ENCODE measurements around the gene SCNN1A. TPM values are rescaled to one million over a fixed set of nuclear protein-coding genes. Genes with fewer than 3 reads are reported as not detected.
A peak's percentile ranks its signal among the peaks of the same experiment; 100 is the strongest.

The SCNN1A gene
- total RNA-seq, 2 donors from 2014 or later, result 1.9 to 3.3 TPM

- no peak for DNase-seq (ENCODE audit: low spot score)
These were observed 61.9 kb downstream of the SCNN1A start for GRCh38 chr12:6313326-6313940.

DNA sequence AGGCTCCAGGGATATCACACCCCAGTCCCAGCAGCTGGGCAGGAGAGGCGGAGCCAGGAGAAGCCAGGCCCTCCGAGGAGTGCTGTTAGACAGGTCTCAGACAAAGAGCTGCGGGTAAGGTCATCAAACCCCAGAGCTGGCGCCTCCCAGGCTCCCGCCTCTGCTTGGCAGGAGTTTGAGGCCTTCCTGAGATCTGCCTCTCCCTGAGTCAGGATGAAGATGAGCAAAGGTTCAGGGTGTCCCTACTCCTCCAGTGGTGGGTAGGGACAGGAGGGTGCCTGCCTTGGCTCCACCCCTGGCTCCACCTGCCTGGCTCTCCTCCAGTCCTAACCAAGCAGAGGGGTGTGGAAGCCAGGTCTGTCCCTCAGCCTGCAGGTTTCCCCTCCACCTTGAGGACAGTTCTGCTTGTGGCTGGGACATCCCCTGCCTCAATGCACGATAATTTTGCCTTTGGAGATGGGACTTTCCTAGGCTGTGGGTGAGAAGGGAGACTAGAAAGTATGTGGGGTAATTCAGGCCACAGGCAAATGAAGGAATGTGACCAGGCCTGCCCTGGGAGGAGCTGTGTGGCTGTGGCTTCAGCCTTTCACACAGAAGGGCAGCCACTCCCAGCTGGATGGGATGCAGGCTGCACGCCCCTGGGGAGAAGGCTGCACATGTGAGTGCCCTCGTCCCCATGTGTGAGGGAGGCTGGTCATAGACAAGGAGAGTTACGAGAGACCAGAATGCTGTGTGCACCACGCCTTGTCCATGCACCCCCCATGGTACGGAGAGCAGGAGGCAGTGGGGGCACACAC is 62.6 kb downstream of the SCNN1A start:
- DNase-seq (ENCODE audit: low spot score), result no peak
- intact Hi-C loops (cut with DNase I), result no loop called here

More at GRCh38 chr12:6313326-6313940, 61.9 kb downstream of the SCNN1A start:
- intact Hi-C loops (cut with DNase I), result no loop called here

DNA sequence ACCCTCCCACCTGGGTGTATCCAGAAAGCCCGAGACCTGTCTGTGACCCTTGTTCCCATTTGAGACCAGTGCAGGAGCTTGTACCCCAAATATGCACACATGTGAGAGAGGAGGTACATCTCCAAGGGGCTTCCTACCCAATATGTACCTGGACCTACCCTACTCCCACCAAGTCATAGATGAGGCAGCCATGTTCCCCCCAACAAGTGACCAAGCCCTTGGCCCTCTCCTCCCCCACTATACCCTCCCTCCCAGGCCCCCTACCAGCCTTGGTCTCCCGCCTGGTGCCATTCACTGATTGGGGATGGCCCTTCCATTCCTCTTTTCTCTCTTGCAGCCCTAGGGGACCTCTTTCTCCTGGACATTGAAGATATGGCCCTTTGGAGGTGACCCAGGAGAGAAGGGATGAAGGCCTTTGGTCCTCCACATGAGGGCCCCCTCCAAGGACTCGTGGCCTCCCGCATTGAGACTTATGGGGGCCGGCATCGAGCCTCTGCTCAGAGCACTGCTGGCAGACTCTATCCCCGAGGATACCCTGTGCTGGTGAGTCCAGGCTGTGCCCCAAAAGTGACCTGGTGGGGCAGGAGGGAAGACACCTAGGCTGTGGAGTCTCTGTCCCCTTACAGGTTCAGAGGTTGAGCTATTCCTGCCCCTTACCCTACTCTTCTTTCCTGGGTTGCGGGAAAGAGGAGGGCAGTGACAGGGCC is 63.4 kb downstream of the SCNN1A start:
- intact Hi-C loops (cut with DNase I), result no loop called here
- no peak for DNase-seq (ENCODE audit: low spot score)

DNA sequence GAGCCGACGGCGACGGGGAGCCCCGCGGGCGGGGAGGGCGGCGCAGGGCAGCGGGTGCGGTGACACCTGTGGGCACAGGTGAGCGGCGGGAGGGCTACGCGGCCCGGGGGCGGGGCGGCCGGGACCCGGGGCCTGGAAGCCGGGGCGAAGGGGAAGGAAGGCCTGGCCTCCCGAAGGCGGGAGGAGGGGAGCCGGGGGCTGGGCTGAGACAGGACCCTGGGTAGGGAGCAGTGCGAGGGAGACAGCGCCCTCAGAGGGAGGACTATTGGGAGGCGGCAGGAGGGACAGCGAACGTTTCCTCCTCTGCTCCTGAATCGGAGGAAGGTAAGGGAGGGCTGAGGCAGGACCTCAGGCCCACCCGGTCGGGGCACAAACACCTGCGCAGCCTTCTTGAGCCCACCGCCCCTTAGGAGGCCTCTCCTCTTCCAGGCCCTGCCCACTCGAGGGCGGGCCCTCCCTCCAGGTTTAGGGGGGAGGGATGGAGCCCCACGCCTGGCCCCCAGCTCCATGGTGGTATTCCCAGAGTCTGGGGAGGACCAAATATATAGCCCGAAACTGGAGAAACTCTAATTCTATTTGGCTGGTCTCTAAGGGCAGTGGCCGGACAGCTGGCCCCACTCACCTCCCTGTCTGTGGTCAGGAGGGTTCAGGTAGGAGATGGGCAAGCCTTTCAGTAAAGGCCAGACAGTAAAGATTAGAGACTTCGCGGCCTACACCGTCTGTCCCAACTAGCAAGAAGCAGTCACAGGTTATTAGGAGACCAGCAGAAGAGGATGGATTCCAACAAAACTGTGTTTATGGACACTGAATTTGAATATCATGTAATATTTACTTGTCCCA is 64.4 kb downstream of the SCNN1A start:
- DNase-seq (ENCODE audit: low spot score), result no peak
- intact Hi-C loops (cut with DNase I), result no loop called here

DNA sequence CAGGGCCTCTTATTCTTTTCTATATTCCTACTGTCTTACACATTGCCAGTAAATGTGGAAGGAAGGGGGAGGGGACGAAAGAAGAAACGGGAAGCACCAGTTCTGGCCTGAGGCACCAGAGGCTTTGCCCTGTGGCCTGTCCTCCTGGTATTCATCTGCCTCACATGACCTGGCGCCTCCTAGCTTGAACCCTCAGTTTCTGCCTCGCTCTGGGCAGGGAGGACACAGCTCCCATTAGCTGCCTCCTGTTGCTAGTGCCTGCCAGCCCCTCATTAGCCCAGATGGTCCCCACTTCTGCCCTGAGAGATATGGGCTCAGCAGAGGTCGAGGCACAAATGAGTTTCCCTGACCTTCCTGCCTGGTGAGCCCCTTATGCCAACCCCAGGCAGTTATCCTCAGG is 67.8 kb downstream of the SCNN1A start:
- intact Hi-C loops (cut with DNase I), result no loop called here
- DNase-seq (ENCODE audit: low spot score), result peak; percentile 80

GRCh38 chr12:6306599-6307220 is 68.7 kb downstream of the SCNN1A start:
- intact Hi-C loops (cut with DNase I), result no loop called here
- DNase-seq (ENCODE audit: low spot score), result peak; percentile 76

DNA sequence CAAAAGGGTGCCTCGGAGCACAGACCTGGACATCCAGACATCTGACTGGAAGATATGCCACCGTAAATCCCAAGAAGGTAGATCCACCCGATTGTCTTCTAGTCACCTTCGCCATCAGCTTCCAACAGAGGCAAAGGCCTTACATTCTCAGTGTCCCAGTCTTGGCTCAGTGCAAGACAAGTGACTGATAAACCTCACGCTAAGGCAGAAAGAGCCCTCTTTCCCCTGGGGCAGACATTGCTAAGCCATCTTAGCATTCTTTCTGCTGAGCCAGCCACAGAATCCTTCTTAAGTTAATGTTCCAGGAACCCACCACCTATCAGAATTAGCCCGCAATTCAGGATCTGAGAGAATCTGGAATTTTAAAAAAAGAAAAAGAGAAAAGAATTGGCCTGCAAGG is 69.2 kb downstream of the SCNN1A start:
- intact Hi-C loops (cut with DNase I), result no loop called here

GRCh38 chr12:6303071-6303470 is 72.3 kb downstream of the SCNN1A start:
- DNase-seq (ENCODE audit: low spot score), result no peak
- intact Hi-C loops (cut with DNase I), result no loop called here

More for the DNA sequence above, 69.2 kb downstream of the SCNN1A start:
- DNase-seq (ENCODE audit: low spot score), result no peak

DNA sequence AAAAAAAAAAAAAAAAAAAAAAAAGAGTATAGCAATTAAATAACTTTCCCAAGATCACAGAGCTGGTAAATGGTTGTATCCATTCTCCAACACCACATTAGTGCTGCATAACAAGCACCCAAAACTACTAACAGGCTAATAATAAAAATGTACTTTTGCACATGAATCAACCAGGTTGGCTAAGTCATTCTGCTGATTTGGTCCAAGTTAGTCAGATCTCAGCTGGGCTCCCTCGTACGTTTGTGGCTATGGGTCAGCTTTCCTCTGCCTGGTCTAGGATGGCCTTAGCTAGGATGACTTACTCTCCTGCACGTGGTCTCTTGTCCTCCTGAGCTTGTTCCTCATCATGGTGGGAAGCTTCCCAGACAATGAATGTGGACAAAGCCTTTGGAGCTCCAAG is 72.7 kb downstream of the SCNN1A start:
- DNase-seq (ENCODE audit: low spot score), result no peak
- intact Hi-C loops (cut with DNase I), result no loop called here

GRCh38 chr12:6301721-6302120 is 73.6 kb downstream of the SCNN1A start:
- intact Hi-C loops (cut with DNase I), result no loop called here
- DNase-seq (ENCODE audit: low spot score), result no peak

- intact Hi-C loops (cut with DNase I), result no loop called here
- DNase-seq (ENCODE audit: low spot score), result no peak
These were observed 78.2 kb downstream of the SCNN1A start for GRCh38 chr12:6297170-6297569.

Other genes with a start within 250 kb of the SCNN1A start
- gene CD9, start 175.2 kb downstream of the SCNN1A start, total RNA-seq, result 100 to 1,000 TPM; 248 to 281 TPM
- gene PLEKHG6, start 64.9 kb downstream of the SCNN1A start, total RNA-seq, result under 1 TPM in 1 of 2 donors, not detected in 1; 0.51 TPM
- 100 to 1,000 TPM; 190 to 194 TPM for gene TNFRSF1A, start 33.5 kb downstream of the SCNN1A start, total RNA-seq
- gene LTBR, start 8.6 kb upstream of the SCNN1A start, total RNA-seq, result 10 to 100 TPM; 86.4 to 92.5 TPM
- gene CD27, start 69.4 kb upstream of the SCNN1A start, total RNA-seq, result under 1 TPM; 0.42 to 0.43 TPM
- gene TAPBPL, start 76.5 kb upstream of the SCNN1A start, total RNA-seq, result 10 to 100 TPM; 15.3 to 20.6 TPM
- 10 to 100 TPM in 1 of 2 donors, 1 to 10 TPM in 1; 6.2 to 11.1 TPM for gene VAMP1, start 95.1 kb upstream of the SCNN1A start, total RNA-seq
- gene MRPL51, start 117.7 kb upstream of the SCNN1A start, total RNA-seq, result 100 to 1,000 TPM in 1 of 2 donors, 10 to 100 TPM in 1; 90.1 to 102 TPM
- 10 to 100 TPM; 14.4 to 16.3 TPM for gene NCAPD2, start 118.5 kb upstream of the SCNN1A start, total RNA-seq
- 1,000 to 10,000 TPM; 2,037 to 2,666 TPM for gene GAPDH, start 159.0 kb upstream of the SCNN1A start, total RNA-seq
- gene IFFO1, start 180.5 kb upstream of the SCNN1A start, total RNA-seq, result 10 to 100 TPM; 26.4 to 33.0 TPM
- 10 to 100 TPM; 18.6 to 27.1 TPM for gene NOP2, start 192.7 kb upstream of the SCNN1A start, total RNA-seq
- gene CHD4, start 231.8 kb upstream of the SCNN1A start, total RNA-seq, result 100 to 1,000 TPM; 160 to 169 TPM

Data from posterior vena cava (tissue), 2 donors.